ENCODE measurements around the gene OTUB2.

The OTUB2 gene

DNA sequence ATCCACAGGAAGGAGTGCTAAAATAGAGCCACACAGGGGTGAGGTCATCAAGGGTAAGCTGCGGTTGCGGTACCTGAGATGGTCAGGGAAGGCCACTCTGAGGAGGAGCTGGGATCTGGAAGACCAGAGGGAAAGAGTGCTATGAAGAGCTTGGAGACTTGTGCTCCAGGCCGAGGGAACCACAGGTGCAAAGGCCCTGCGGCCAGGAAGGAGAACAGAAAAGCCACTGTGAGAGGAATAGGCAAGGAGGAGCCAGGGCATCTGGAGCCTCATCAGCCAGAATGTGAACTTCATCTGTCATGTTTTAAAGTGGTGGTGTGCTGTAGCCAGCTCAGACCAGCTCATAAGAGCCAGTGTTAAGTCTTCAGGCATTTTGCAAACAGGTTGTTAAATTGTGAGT lies 34.5 kb upstream of the OTUB2 start:
- Histone ChIP-seq H3K4me2 (ENCODE audit: insufficient read depth, low read length) (no peak overlapping the region), H3K4me3 (ENCODE audit: low read depth in 1 of 2, low read length in 2 of 2) (no peak overlapping the region), H3K79me2 (ENCODE audit: insufficient read depth, low read length) (no peaks in the 10 kb centered on the region), H4K20me1 (ENCODE audit: insufficient read depth, low read length) (peaks cover 10% of the 10 kb centered on the region; the same call in 1 of the 2 replicates), H3K36me3 (ENCODE audit: insufficient read depth, low read length) (no peaks in the 10 kb centered on the region), H3K27ac (ENCODE audit: low read length) (no peak overlapping the region), H3K9ac (ENCODE audit: low read depth, low read length) (no peak overlapping the region), H2AFZ (ENCODE audit: low read depth, low read length) (no peak overlapping the region), H3K4me1 (ENCODE audit: insufficient read depth, low read length) (no peaks in the 10 kb centered on the region), H3K27me3 (ENCODE audit: insufficient read depth, low read length, poor library complexity) (peaks cover 14% of the 10 kb centered on the region), H3K9me3 (ENCODE audit: insufficient read depth, low read length, severe bottlenecking) (no peaks in the 10 kb centered on the region)
- no peak for DNase-seq
- no peak for TF ChIP-seq EZH2 (IDR thresholded peaks at IDR 0.05; ENCODE audit: borderline replicate concordance, low read depth, low read length, severe bottlenecking)
- TF ChIP-seq, protein P1, sequence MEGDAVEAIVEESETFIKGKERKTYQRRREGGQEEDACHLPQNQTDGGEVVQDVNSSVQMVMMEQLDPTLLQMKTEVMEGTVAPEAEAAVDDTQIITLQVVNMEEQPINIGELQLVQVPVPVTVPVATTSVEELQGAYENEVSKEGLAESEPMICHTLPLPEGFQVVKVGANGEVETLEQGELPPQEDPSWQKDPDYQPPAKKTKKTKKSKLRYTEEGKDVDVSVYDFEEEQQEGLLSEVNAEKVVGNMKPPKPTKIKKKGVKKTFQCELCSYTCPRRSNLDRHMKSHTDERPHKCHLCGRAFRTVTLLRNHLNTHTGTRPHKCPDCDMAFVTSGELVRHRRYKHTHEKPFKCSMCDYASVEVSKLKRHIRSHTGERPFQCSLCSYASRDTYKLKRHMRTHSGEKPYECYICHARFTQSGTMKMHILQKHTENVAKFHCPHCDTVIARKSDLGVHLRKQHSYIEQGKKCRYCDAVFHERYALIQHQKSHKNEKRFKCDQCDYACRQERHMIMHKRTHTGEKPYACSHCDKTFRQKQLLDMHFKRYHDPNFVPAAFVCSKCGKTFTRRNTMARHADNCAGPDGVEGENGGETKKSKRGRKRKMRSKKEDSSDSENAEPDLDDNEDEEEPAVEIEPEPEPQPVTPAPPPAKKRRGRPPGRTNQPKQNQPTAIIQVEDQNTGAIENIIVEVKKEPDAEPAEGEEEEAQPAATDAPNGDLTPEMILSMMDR (IDR thresholded peaks at IDR 0.05; ENCODE audit: borderline replicate concordance, extremely low read depth, low read length, poor library complexity, severe bottlenecking) = no peak
- no peak for ATAC-seq (ENCODE audit: insufficient read depth, low read depth)

DNA sequence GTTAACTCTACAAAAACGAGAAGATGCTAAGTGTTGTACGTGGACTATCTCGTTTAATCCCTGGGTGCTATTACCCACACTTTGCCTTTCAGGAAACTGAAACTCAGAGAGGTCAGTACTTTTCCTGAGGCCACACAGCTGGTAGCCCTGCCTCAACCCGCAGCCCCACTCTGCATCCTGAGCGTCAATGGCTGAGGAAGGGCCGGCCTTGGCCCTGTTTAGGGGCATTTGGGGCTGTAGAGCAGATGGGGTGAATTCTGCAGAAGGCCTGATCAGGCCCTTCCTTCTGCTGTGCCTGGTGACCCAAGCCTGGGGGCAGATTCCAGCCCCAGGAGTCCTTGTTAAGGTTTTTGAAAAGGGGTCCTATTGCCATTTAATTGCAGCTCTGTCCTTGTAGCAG lies 32.8 kb upstream of the OTUB2 start:
- no peaks in the 10 kb centered on the region for H3K9me3 ChIP-seq (ENCODE audit: insufficient read depth, low read length, severe bottlenecking)
- no peaks in the 10 kb centered on the region for H3K79me2 ChIP-seq (ENCODE audit: insufficient read depth, low read length)
- TF ChIP-seq, protein P1 (IDR thresholded peaks at IDR 0.05; ENCODE audit: borderline replicate concordance, extremely low read depth, low read length, poor library complexity, severe bottlenecking) = no peak
- H3K36me3 ChIP-seq (ENCODE audit: insufficient read depth, low read length) = no peaks in the 10 kb centered on the region
- peaks cover 14% of the 10 kb centered on the region for H3K27me3 ChIP-seq (ENCODE audit: insufficient read depth, low read length, poor library complexity)
- DNase-seq (no peak), ATAC-seq (ENCODE audit: insufficient read depth, low read depth) (no peak)
- no peak overlapping the region for H3K9ac ChIP-seq (ENCODE audit: low read depth, low read length)
- H2AFZ ChIP-seq (ENCODE audit: low read depth, low read length) = no peak overlapping the region
- H3K27ac ChIP-seq (ENCODE audit: low read length) = no peak overlapping the region
- H3K4me2 ChIP-seq (ENCODE audit: insufficient read depth, low read length) = no peak overlapping the region
- no peaks in the 10 kb centered on the region for H3K4me1 ChIP-seq (ENCODE audit: insufficient read depth, low read length)
- H4K20me1 ChIP-seq (ENCODE audit: insufficient read depth, low read length) = 0 out of 2 replicates have a peak, but pooled peaks cover 8% of the 10 kb centered on the region
- H3K4me3 ChIP-seq (ENCODE audit: low read depth in 1 of 2, low read length in 2 of 2) = no peak overlapping the region

DNA sequence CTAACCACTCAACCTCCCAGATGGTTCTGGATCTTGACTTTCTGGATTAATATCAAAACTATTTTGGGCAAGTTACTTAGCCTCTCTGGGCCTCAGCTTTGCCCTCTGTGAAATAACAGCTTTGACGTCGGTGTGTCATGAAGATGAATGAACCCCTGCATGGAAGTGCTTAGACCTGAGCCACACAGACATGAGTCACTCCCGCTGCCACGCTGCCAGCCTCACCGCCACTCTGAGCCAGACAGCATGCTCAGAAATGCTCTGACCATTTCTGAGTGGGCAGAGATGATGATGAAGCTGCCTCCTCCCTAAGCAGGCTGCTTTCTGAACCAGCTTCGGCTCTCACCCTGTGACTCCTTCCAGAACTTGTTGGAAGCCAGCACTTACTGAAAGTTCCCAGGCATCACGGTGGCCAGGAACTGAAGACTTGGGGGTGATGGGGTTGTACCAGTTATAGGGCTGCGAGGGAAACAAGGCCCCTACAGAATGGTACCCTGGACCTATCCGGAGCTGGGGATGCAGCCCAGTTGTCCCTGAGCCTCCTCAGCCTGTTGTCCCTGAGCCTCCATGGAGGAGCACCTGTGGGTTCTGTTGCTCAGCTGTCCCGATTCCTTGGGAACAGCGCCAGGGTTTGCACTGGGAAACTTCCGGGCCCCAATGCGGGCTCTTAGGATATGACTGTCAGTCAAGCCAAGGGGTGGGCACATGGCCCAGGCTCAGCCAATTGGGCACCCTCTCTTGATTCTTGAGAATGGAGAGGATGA lies 31.0 kb upstream of the OTUB2 start:
- TF ChIP-seq, protein P1 (IDR thresholded peaks at IDR 0.05; ENCODE audit: borderline replicate concordance, extremely low read depth, low read length, poor library complexity, severe bottlenecking) = no peak
- no peak for TF ChIP-seq EZH2 (IDR thresholded peaks at IDR 0.05; ENCODE audit: borderline replicate concordance, low read depth, low read length, severe bottlenecking)
- Histone ChIP-seq H3K4me2 (ENCODE audit: insufficient read depth, low read length) (no peak overlapping the region), H3K79me2 (ENCODE audit: insufficient read depth, low read length) (no peaks in the 10 kb centered on the region), H3K4me1 (ENCODE audit: insufficient read depth, low read length) (no peaks in the 10 kb centered on the region), H2AFZ (ENCODE audit: low read depth, low read length) (no peak overlapping the region), H4K20me1 (ENCODE audit: insufficient read depth, low read length) (0 out of 2 replicates have a peak, but pooled peaks cover 9% of the 10 kb centered on the region), H3K9ac (ENCODE audit: low read depth, low read length) (no peak overlapping the region), H3K36me3 (ENCODE audit: insufficient read depth, low read length) (no peaks in the 10 kb centered on the region), H3K27ac (ENCODE audit: low read length) (no peak overlapping the region), H3K4me3 (ENCODE audit: low read depth in 1 of 2, low read length in 2 of 2) (no peak overlapping the region), H3K9me3 (ENCODE audit: insufficient read depth, low read length, severe bottlenecking) (no peaks in the 10 kb centered on the region), H3K27me3 (ENCODE audit: insufficient read depth, low read length, poor library complexity) (peaks cover 14% of the 10 kb centered on the region)
- ATAC-seq (ENCODE audit: insufficient read depth, low read depth) (no peak), DNase-seq (no peak)

All from DND-41 (cell line).